GM21825 (cell line): Measurements from ENCODE around the gene GAPDHS.

Source experiments
- ATAC-seq: cut with Tn5 transposase; IDR thresholded peaks from one replicate; pipeline ENCODE4 v1.9.1; 2021; ENCODE audit warnings: mild to moderate bottlenecking, moderate library complexity; ENCODE audit not compliant: unreplicated experiment

Gene GAPDHS

DNA sequence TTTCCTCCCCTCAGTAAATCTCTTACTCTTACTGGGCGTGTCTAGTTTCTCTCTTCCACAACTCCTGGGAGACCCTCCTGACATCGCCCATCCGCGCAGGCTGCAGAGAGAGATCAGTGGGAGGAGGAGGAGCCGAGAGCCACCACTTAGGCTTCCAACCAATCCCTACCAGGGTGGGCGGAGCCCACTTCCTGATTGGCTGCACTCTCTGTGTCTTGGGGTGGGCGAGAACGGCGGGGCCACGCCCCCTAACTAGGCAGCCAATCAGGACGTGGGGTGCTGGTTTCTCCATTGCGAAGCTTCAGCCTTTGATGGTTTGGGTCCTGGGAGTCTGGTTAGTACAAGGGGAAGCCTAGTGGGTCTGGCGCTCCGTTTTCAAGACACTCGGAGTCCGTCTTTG lies 52.6 kb downstream of the GAPDHS start, which contains the start of gene PMIS2:
TSS of gene PMIS2 (plus strand) at position 326 of the 400 bp plus-strand sequence. CDS start 87 bp downstream, outside the sequence.
- ATAC-seq, result no peak

DNA sequence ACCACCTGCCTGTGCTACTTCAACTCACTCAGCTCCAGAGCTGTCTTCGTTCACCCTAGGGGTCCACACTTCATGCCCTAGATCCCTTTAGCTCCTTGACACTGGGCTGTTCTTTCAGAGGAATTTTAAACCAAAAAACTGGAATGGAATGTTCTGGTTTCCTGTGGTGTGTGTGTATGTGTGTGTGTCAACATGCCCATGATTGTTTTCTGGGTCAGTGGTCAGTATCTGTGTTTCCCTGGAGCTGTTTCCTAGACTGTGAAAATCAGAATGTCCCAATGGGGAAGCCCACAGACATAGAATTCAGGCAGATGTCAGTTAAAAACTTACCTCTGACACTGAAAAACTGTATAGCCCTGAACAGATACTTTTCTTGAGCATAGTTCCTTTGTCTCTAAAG lies 54.1 kb downstream of the GAPDHS start:
- no peak for ATAC-seq

- ATAC-seq, result no peak
These were observed 57.6 kb downstream of the GAPDHS start for GRCh38 chr19:35590875-35591274.

DNA sequence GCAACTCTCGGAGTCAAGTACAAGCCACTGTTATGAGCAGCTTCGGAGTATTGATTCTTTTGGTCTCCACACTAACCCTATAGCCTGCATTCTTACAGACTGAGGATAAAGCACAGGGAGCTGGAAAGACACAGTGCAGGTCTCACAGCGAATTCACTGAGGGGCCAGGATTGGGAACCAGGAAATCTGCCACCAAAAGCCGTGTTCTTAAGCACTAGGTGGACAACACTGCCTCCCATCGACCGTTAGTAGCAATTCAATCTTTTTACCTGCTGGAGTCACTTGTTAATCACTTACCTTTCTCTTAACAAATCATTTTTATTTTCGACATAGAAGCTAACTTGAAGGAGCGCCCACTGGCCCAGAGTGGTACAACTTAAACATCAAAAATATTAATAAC lies 59.0 kb downstream of the GAPDHS start:
- no peak for ATAC-seq
